HepG2 (cell line): ENCODE data around the gene NPPB. TPM values are rescaled to one million over a fixed set of nuclear protein-coding genes. Genes with fewer than 3 reads are reported as not detected.

Source experiments
- ATAC-seq: fragments of 200-7000 bp; cut with Tn5 transposase; 3 replicates; pipeline ENCODE4 v1.9.1; 2020; ENCODE audit warnings: mild to moderate bottlenecking, moderate library complexity
- BruUV-seq: library from RNA; stranded (reverse); fragments of 400-500 nt; replicated peaks from 2 replicates; lab custom pipeline; 2021; lab: Mats Ljungman, UMichigan
- CTCF ChIA-PET: fragments of 300-600 bp; formaldehyde crosslinking; extraction: SDS; loops from one replicate; lab custom pipeline; 2021; ENCODE audit warnings: low total read pairs, inconsistent platforms, low intra/inter-chr PET ratio; lab: Yijun Ruan, JAX
- POLR2A ChIA-PET: fragments of 350-600 bp; sonication (Branson Sonifier 250); formaldehyde crosslinking; loops from one replicate; lab custom pipeline; 2020; ENCODE audit warnings: antibody characterized with exemption, inconsistent platforms; lab: Yijun Ruan, JAX
- DNase-seq: peaks from one replicate; pipeline ENCODE4 v3.0.0-alpha.2; 2015; ENCODE audit warnings: low spot score
- FAIRE-seq: peaks from 3 replicates; lab custom pipeline; 2011; peaks lifted over from hg19 to GRCh38; lab: Jason Lieb, UNC
- H2AFZ ChIP-seq: one replicate; pipeline ENCODE4 v1.6.1; 2011; ENCODE audit warnings: low read length, inconsistent platforms
- H3K27ac ChIP-seq: fragments of 300-600 bp; 3 replicates; pipeline ENCODE4 v1.8.0; 2011; ENCODE audit warnings: mixed run types, mild to moderate bottlenecking, mixed read lengths, low read length, inconsistent platforms; ENCODE audit not compliant: insufficient read depth; ENCODE audit errors: extremely low read length
- H3K27me3 ChIP-seq, 2 experiments: fragments of 200-600 bp in 1 of 2; 2 replicates in 1 of 2; 3 replicates in 1 of 2; pipeline versions ENCODE4 v1.6.0 to v1.8.0; 2011; ENCODE audit warnings: low read length in 2 of 2, mild to moderate bottlenecking in 2 of 2, moderate library complexity in 2 of 2, inconsistent platforms in 1 of 2; ENCODE audit not compliant: insufficient read depth in 2 of 2, control insufficient read depth in 1 of 2
- H3K36me3 ChIP-seq, 2 experiments: fragments of 200-600 bp in 1 of 2; replicated peaks in 1 of 2; 2 replicates in 1 of 2; 3 replicates in 1 of 2; pipeline versions ENCODE4 v1.5.1 to v1.8.0; 2011; ENCODE audit warnings: low read length in 2 of 2, inconsistent platforms in 1 of 2; ENCODE audit not compliant: insufficient read depth in 2 of 2, control insufficient read depth in 1 of 2
- H3K4me1 ChIP-seq: 2 replicates; pipeline ENCODE4 v1.5.1; 2012; ENCODE audit warnings: low read length, inconsistent platforms; ENCODE audit not compliant: insufficient read depth
- H3K4me2 ChIP-seq: 2 replicates; pipeline ENCODE4 v1.6.0; 2011; ENCODE audit warnings: low read depth, low read length, inconsistent platforms
- H3K4me3 ChIP-seq, 3 experiments: fragments of 200-600 bp in 1 of 3; sonication (generic), shearing (Covaris generic) in 1 of 3; replicated peaks in 1 of 3; 2 replicates each; pipeline ENCODE4 v1.5.1; 2011 to 2016; ENCODE audit warnings: low read length in 3 of 3, inconsistent platforms in 2 of 3, low read depth in 2 of 3, mild to moderate bottlenecking in 2 of 3, control low read depth in 1 of 3, mixed read lengths in 1 of 3; ENCODE audit not compliant: insufficient read depth in 1 of 3
- H3K79me2 ChIP-seq: one replicate; pipeline ENCODE4 v1.6.1; 2011; ENCODE audit warnings: low read length, inconsistent platforms; ENCODE audit not compliant: insufficient read depth
- H3K9ac ChIP-seq: 2 replicates; pipeline ENCODE4 v1.6.0; 2011; ENCODE audit warnings: mild to moderate bottlenecking, low read depth, low read length, inconsistent platforms; ENCODE audit not compliant: insufficient read depth
- H3K9me3 ChIP-seq: 2 replicates; pipeline ENCODE4 v1.5.1; 2012; ENCODE audit warnings: mild to moderate bottlenecking, low read length
- H4K20me1 ChIP-seq: 2 replicates; pipeline ENCODE4 v1.6.0; 2011; ENCODE audit warnings: inconsistent platforms, mild to moderate bottlenecking, low read length, moderate library complexity; ENCODE audit not compliant: insufficient read depth
- BHLHE40 ChIP-seq: IDR thresholded peaks from 2 replicates; pipeline ENCODE4 v1.6.1; 2011; ENCODE audit warnings: low read length, improper control_type of control experiment
- ELF4 ChIP-seq: sonication (generic); formaldehyde crosslinking; IDR thresholded peaks from 2 replicates; pipeline ENCODE4 v1.5.0; 2020; ENCODE audit warnings: missing genetic modification reagents, mild to moderate bottlenecking, moderate library complexity, borderline replicate concordance
- EP300 ChIP-seq, 3 experiments: sonication (generic) in 1 of 3; formaldehyde crosslinking in 1 of 3; IDR thresholded peaks; 2 replicates each; pipeline versions ENCODE4 v1.5.1 to v1.6.1; 2011 to 2020; ENCODE audit warnings: low read depth in 2 of 3, low read length in 2 of 3, borderline replicate concordance in 1 of 3, improper control_type of control experiment in 1 of 3, mild to moderate bottlenecking in 1 of 3, missing genetic modification reagents in 1 of 3, moderate library complexity in 1 of 3
- FOXP1 ChIP-seq, 2 experiments: fragments of 450-650 bp in 1 of 2; IDR thresholded peaks; 2 replicates each; pipeline ENCODE4 v1.6.1; 2017 to 2018; ENCODE audit warnings: antibody characterized with exemption in 1 of 2
- HCFC1 ChIP-seq: fragments of 150-350 bp; IDR thresholded peaks from 2 replicates; pipeline ENCODE4 v1.6.1; 2014; ENCODE audit warnings: low read depth, low read length
- HIVEP1 ChIP-seq: sonication (generic); formaldehyde crosslinking; IDR thresholded peaks from 2 replicates; pipeline ENCODE4 v1.4.0; 2020; ENCODE audit warnings: mild to moderate bottlenecking, missing genetic modification reagents
- MAFG ChIP-seq: sonication (generic); formaldehyde crosslinking; IDR thresholded peaks from 2 replicates; pipeline ENCODE4 v1.5.1; 2020; ENCODE audit warnings: mild to moderate bottlenecking, missing genetic modification reagents
- MXI1 ChIP-seq: IDR thresholded peaks from 3 replicates; pipeline ENCODE4 v1.6.1; 2012; ENCODE audit warnings: low read depth, low read length, inconsistent platforms, borderline replicate concordance
- NFKB2 ChIP-seq: sonication (generic); formaldehyde crosslinking; IDR thresholded peaks from 2 replicates; pipeline ENCODE4 v1.4.0; 2020; ENCODE audit warnings: missing genetic modification reagents, borderline replicate concordance
- RAD21 ChIP-seq: fragments of 450-650 bp; formaldehyde crosslinking; IDR thresholded peaks from 2 replicates; pipeline ENCODE4 v1.5.0; 2020; ENCODE audit warnings: mild to moderate bottlenecking
- ZNF10 ChIP-seq: sonication (generic); formaldehyde crosslinking; IDR thresholded peaks from 2 replicates; pipeline ENCODE4 v1.4.0; 2020; ENCODE audit warnings: mild to moderate bottlenecking, low read depth, missing genetic modification reagents, borderline replicate concordance
- ZNF441 ChIP-seq: sonication (generic); formaldehyde crosslinking; IDR thresholded peaks from 2 replicates; pipeline ENCODE4 v1.7.0; 2021; ENCODE audit warnings: missing genetic modification reagents, borderline replicate concordance
- ZNF556 ChIP-seq: sonication (generic); formaldehyde crosslinking; IDR thresholded peaks from 2 replicates; pipeline ENCODE4 v1.4.0; 2020; ENCODE audit warnings: mild to moderate bottlenecking, missing genetic modification reagents, borderline replicate concordance
- ZNF615 ChIP-seq: sonication (generic); formaldehyde crosslinking; IDR thresholded peaks from 2 replicates; pipeline ENCODE4 v1.5.0; 2020; ENCODE audit warnings: mild to moderate bottlenecking, missing genetic modification reagents, borderline replicate concordance
- ZNF768 ChIP-seq: sonication (generic); formaldehyde crosslinking; IDR thresholded peaks from 2 replicates; pipeline ENCODE4 v1.4.0; 2020; ENCODE audit warnings: missing genetic modification reagents
- WGBS: methylation state at CpG from one replicate; pipeline ENCODE4 v1.1.6; 2017; ENCODE audit warnings: low lambda C conversion rate; 5-methylcytosine and 5-hydroxymethylcytosine counted together
- in situ Hi-C: cut with HindIII; loops from 2 replicates; pipeline ENCODE4 v1.10.0; 2017; ENCODE audit warnings: low pct_unique_long_range_greater_than_20kb; ENCODE audit not compliant: extremely low pct_ligation_motif_present
- intact Hi-C: fragments of 100-400 bp; cut with micrococcal nuclease; formaldehyde crosslinking; loops from one replicate; pipeline ENCODE4 v1.10.0; 2022; ENCODE audit not compliant: unreplicated experiment
- polyA plus RNA-seq, 8 experiments: library from polyadenylated mRNA; depleted of rRNA in 3 of 8; stranded (reverse) in 7 of 8; unstranded in 1 of 8; fragments of >200 nt; fragmentation: Illumina TruSeq in 4 of 8; extraction: Trizol in 4 of 8; gene quantifications; 2 replicates each; pipeline versions ENCODE4 v1.2.1 to v1.2.3, GENCODE V29; 2011 to 2016; ENCODE audit warnings: low read depth in 4 of 8, missing spikeins in 1 of 8, mixed read lengths in 1 of 8; ENCODE audit not compliant: insufficient read depth in 1 of 8
- total RNA-seq, 5 experiments: library from RNA; depleted of rRNA; stranded (reverse); fragments of >200 nt; fragmentation: Illumina TruSeq; extraction: Trizol; gene quantifications; 2 replicates each; pipeline ENCODE4 v1.2.3, GENCODE V29; 2016; ENCODE audit warnings: low read depth in 1 of 5
- TF ChIP-seq, protein P1 (sequence below): sonication (generic); formaldehyde crosslinking; IDR thresholded peaks from 2 replicates; pipeline ENCODE4 v1.8.0; 2022; ENCODE audit warnings: mild to moderate bottlenecking, missing genetic modification reagents, moderate library complexity

Gene NPPB
- total and polyA plus RNA-seq, 2 of the 13 experiments (the other 11 are each of a cell fraction or from before 2014, with no cell fraction given) = 1.9 TPM; not detected in 1

DNA sequence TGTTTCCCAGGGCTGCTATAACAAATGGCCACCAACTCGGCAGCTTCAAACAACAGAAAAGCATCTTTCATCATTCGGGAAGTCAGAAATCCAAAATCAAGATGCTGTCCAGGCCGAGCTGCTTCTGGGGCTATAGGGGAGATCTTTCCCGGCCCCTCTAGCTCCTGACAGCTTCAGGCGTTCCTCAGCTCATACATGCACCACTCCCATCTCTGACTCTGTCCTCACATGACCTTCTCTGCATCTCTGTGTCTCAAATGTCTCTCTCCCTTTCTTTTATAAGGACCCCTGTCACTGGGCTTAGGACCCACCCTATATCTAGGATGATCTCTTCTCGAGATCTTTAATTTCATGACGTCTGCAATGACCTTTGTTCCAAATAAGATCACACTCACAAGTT lies 13.8 kb upstream of the NPPB start:
- FAIRE-seq = no peak
- H3K36me3 ChIP-seq = no peaks in the 10 kb centered on the region
- CTCF ChIA-PET = no interaction called here

More for the DNA sequence above, 13.8 kb upstream of the NPPB start:
- BruUV-seq = no TSS peak
- POLR2A ChIA-PET = interaction anchor here (2.5 kb wide), 1 partner anchor 35 kb away, joined by 6 read pairs; no protein-coding TSS in a partner anchor
- no peak for TF ChIP-seq EP300 (IDR thresholded peaks at IDR 0.05; ENCODE audit: low read depth in 2 of 2, low read length in 2 of 2)
- TF ChIP-seq EP300 (CRISPR knock-in tag; IDR thresholded peaks at IDR 0.05; ENCODE audit: borderline replicate concordance) = no peak
- no peak for TF ChIP-seq ZNF556 (CRISPR knock-in tag)
- TF ChIP-seq MXI1 = no peak
- no peak for TF ChIP-seq ZNF615 (CRISPR knock-in tag)
- no peak for TF ChIP-seq FOXP1 (IDR thresholded peaks at IDR 0.05)
- no peak for TF ChIP-seq FOXP1 (CRISPR knock-in tag; IDR thresholded peaks at IDR 0.05)
- no peak for TF ChIP-seq HIVEP1 (CRISPR knock-in tag)
- TF ChIP-seq HCFC1 = no peak
- no peak for TF ChIP-seq BHLHE40
- no peak for TF ChIP-seq MAFG (CRISPR knock-in tag)
- TF ChIP-seq NFKB2 (CRISPR knock-in tag) = no peak
- TF ChIP-seq, protein P1, sequence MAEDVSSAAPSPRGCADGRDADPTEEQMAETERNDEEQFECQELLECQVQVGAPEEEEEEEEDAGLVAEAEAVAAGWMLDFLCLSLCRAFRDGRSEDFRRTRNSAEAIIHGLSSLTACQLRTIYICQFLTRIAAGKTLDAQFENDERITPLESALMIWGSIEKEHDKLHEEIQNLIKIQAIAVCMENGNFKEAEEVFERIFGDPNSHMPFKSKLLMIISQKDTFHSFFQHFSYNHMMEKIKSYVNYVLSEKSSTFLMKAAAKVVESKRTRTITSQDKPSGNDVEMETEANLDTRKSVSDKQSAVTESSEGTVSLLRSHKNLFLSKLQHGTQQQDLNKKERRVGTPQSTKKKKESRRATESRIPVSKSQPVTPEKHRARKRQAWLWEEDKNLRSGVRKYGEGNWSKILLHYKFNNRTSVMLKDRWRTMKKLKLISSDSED (CRISPR knock-in tag) = no peak
- TF ChIP-seq RAD21 (CRISPR knock-in tag) = no peak
- TF ChIP-seq ELF4 (CRISPR knock-in tag) = no peak
- no peak for TF ChIP-seq ZNF768 (CRISPR knock-in tag)
- no peak for TF ChIP-seq ZNF10 (CRISPR knock-in tag)
- no peak for TF ChIP-seq ZNF441 (CRISPR knock-in tag)
- H3K4me3 ChIP-seq = no peak overlapping the region
- H3K4me1 ChIP-seq = peaks cover 28% of the 10 kb centered on the region
- H3K4me2 ChIP-seq = no peak overlapping the region
- no peaks in the 10 kb centered on the region for H3K79me2 ChIP-seq
- H3K9ac ChIP-seq = no peak overlapping the region
- no peak overlapping the region for H2AFZ ChIP-seq
- no peak for DNase-seq
- intact Hi-C loops (no loop called here), in situ Hi-C loops (no loop called here)
- no peak overlapping the region for H3K27ac ChIP-seq
- ATAC-seq = no peak
- H3K27me3 ChIP-seq = peaks cover 0 to 15% of the 10 kb centered on the region in 2 experiments
- no peaks in the 10 kb centered on the region for H4K20me1 ChIP-seq
- 9% methylated on average over 7 of the region's 7 CpGs for WGBS
- H3K9me3 ChIP-seq = no peaks in the 10 kb centered on the region
